HT1080 (cell line): Measurements from ENCODE around the gene PPAN. TPM values are rescaled to one million over a fixed set of nuclear protein-coding genes. Genes with fewer than 3 reads are reported as not detected.

Experiments
- DNase-seq: peaks from one replicate; pipeline ENCODE4 v3.0.0-alpha.2; 2015; ENCODE audit warnings: low read depth
- polyA plus RNA-seq, 2 experiments: library from polyadenylated mRNA; depleted of rRNA; stranded (reverse); fragments of >200 nt; gene quantifications; 2 replicates each; pipeline ENCODE4 v1.2.3, GENCODE V29; 2015
- total RNA-seq: library from RNA; depleted of rRNA; stranded (reverse); fragments of >200 nt; shearing (Covaris generic); gene quantifications from 2 replicates; pipeline ENCODE4 v1.2.3, GENCODE V29; 2014; rRNA removed

PPAN gene, protein sequence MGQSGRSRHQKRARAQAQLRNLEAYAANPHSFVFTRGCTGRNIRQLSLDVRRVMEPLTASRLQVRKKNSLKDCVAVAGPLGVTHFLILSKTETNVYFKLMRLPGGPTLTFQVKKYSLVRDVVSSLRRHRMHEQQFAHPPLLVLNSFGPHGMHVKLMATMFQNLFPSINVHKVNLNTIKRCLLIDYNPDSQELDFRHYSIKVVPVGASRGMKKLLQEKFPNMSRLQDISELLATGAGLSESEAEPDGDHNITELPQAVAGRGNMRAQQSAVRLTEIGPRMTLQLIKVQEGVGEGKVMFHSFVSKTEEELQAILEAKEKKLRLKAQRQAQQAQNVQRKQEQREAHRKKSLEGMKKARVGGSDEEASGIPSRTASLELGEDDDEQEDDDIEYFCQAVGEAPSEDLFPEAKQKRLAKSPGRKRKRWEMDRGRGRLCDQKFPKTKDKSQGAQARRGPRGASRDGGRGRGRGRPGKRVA
- total RNA-seq = 66.1 and 79.6 TPM in 2 replicates
- 49.1 TPM in 2 replicates for polyA plus RNA-seq (2015; cell fraction: cytosol; rRNA removed)
- 107 and 115 TPM in 2 replicates for polyA plus RNA-seq (2015; cell fraction: nucleus; rRNA removed)

DNA sequence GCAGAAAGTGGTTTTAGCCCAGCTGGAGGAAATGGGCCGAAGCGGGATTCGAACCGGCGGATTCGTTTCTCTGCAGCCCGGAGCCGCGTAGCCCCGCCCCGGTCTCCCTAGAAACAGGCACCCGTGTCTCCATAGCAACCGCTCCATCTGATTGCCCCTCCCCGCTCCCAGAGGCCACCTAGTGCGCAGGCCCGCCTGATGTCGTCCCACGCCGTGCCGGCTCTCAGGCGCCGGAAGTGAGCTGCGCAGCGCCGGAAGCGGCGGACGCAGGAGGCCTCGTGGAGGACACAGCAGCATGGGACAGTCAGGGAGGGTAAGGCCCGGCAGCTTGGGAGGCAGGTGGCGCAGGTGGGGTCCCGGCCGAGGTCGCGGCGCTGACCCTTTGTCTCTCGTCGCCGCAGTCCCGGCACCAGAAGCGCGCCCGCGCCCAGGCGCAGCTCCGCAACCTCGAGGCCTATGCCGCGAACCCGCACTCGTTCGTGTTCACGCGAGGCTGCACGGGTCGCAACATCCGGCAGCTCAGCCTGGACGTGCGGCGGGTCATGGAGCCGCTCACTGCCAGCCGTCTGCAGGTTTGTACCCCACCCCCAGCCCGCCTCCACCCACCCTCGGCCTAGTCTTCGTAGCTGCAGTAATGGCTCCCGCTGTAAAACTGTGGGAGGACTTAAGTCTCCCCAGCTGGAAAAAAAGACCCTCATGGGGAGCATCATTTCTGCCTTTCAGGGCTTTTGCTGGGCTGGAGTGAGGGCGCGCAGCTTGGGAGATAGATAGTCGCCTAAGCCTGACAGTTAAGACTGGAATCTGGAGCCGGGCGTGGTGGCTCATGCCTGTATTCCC, at the start of gene PPAN:
Gene PPAN, plus strand, starts transcription at position 263 of the 837 bp plus-strand sequence. Its CDS starts 33 bp downstream, at position 296.
- peak; percentile 96 for DNase-seq

DNA sequence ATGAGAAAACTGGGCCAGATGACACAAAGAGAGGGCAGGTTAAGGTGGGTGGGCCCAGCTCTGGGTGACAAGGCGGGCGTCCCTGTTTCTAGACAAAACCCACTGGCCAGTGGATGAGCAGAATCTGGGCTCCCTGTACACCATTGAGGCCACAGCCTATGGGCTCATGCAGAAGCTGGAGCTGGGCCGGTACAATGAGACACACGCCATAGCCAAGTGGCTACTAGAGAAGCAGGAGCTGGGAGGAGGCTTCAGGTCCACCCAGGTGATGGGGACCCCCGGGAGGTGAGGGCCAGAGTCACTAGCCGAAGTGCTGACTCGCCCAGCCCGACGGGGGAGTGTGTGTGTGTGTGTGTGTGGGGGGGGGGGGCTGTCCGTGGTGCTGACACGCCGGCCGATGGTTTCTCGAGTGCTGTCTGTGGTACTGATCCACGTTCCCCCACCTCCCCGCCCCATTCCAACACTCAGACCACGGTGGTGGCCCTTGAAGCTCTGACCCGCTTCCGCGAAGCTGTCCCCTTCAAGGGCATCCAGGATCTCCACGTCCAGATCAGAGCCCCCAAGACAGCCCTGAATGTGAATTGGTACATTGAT, 44.3 kb upstream of the PPAN start:
- DNase-seq = no peak

DNA sequence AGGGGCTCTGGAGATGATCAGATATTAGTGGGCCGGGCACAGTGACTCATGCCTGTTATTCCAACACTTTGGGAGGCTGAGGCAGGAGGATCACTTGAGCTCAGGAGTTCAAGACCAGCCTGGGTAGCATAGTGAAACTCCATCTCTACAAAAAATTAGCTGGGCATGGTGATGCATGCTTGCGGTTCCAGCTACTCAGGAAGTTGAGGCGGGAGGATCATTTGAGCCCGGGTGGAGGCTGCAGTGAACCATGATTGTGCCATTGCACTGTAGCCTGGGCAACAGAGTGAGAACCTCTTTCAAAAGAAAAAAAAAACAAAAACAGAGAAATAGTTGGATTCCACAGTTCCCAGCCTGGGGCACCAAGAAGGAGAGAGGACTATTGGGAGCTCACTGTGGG, 38.0 kb upstream of the PPAN start:
- peak; percentile 19 for DNase-seq

DNA sequence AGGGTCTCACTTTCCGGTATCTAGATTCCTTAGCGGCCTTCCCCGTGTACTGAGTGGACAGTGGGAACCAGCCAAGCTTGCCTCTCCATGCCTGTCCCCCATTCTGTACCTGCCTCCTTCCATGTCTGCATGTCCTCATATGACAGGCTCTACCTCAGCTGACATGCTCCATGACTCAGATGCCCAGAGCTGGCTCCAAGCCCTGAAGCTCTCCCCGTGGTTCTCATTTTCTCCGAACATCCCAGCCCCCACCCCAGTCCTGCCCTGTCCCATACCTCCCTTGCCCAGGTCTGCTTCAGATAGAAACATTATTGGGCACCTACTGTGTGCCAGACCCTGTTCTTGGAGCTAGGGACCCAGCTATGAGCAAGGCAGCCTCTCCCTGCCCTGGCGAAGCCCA, 37.1 kb upstream of the PPAN start:
- no peak for DNase-seq

DNA sequence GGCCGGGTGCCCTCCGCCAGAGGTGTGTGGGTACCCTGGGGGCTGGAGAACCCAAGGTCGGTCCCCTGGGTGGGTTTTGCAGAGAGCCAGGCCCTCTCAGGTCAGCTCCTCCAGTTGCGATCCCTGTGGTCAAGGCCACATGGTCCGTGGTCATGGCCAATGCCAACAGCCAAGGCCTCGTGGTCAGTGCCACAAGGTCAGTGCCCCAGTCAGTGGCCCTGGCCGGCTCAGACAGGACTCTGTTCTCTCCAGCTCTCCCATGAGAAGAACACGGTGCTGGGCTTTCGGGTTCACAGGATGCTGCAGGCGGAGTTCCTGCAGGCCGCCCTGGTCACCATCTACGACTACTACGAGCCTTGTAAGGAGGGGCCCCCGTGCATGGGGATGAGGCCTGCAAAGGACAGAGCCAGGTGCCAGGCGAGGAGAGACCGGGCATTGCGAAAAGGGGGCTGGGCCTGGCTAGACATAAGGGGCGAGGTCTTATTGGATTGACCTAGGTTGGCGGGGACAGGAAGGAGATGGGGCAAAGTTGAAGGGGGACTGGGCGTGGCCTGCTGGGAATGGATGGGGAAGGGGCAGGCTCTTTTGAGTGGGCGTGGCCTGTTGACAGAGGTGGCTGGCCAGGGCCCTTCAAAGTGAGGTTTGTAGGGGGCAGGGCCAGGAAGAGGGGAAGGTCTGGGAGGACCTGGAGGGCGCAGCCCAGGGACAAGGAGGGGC, 35.3 kb upstream of the PPAN start:
- no peak for DNase-seq

DNA sequence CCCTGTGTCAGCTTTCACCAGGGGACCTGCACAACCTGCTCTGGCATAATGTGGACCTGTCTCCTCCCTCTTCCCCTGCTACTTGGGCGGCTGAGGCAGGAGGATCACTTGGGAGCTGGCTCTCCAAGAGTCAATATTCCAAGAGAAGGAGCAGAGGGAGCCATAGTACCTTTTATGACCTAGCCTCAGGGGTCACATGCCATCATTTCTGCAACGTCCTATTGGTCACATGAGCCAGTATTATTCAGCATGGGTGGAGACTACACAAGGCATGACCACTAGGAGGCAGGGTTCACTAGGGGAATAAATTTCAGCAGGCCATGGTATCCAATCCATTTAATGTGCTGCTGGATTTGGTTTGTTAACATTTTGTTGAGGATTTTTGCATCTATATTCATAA, 32.0 kb upstream of the PPAN start:
- peak; percentile 27 for DNase-seq

DNA sequence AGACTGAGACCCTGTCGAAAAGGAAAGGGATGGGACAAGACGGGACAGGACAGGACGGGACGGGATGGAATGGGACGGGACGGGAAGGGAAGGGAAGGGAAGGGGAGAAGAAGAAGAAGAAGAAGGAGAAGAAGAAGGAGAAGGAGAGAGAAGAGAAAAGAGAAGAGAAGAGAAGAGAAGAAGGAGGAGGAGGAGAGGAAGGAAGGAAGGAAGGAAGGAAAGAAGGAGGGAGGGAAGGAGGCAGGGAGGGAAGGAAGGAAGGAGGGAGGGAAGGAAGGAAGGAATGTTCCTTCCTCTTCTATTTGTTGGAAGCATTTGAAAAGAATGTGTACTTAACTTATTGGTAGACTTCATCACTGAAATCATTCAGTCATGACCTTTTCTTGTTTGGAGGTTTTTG, 29.6 kb upstream of the PPAN start:
- DNase-seq = no peak

DNA sequence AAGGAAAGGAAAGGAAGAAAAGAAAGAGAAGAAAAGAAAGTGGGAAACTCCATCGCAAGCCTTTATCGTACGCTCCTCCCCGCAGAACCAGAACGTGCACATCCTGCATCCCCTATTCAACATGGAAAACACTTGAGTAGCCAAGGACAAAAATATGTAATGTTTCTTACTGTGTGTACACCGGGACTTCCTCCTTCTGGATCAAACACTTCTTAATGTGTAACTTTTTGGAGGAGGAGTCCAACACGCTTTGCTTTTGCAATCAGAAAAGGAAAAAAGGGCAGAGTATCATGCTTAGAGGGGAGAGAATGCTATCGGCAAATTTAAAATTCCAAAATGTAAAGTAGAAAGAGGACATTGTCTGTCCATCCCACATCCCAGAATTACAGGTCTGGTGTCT, 27.8 kb upstream of the PPAN start:
- DNase-seq = no peak

DNA sequence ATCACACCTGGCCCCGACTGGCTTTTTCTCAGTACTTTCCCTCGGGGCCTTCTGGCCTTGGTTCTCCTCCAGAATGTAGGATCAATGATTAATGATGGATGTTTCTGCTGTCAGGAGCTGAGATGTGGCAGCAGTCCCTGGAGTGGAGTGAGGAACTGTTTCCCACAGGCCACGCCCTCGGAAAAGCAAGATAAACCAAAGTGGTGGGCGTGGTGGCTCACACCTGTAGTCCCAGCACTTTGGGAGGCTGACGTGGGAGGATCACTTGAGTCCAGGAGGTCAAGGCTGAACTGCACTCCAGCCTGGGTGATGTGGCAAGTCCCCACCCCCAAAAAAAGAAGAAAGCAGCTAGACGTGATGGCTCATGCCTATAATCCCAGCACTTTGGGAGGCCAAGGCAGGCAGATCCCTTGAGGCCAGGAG, 27.1 kb upstream of the PPAN start:
- DNase-seq = no peak

DNA sequence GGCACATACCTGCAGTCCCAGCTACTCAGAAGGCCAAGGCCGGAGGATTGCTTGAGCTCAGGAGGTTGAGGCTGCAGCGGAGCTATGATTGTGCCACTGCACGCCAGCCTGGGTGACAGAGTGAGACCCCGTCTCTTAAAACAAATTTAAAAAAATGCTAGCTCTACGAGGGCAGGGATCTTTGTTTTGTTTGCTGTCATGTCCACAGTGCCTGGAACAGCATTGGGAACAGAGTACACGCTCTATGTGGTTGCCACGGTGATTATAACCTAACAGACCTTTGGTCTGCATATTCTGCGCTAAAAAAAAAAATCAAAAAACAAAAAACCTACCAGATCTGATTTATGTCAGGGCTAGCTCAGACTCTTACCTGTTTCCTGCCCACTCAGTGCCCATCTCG, 22.3 kb upstream of the PPAN start:
- no peak for DNase-seq

DNA sequence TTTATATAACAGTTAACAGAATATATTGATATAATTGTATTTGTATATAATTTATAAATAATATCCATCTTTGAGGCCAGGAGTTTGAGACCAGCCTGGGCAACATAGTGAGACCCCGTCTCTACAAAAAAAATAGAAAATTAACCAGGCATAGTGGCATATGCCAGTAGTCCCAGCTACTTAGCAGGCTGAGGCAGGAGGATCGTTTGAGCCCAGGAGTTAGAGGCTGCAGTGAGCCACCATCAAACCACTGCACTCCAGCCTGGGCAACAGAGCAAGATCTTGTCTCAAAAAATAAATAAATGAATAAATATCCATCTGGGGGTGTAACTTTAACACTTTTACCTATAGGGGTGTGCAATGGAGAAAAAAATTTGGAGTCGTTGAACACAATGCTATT, 21.4 kb upstream of the PPAN start:
- DNase-seq = no peak

DNA sequence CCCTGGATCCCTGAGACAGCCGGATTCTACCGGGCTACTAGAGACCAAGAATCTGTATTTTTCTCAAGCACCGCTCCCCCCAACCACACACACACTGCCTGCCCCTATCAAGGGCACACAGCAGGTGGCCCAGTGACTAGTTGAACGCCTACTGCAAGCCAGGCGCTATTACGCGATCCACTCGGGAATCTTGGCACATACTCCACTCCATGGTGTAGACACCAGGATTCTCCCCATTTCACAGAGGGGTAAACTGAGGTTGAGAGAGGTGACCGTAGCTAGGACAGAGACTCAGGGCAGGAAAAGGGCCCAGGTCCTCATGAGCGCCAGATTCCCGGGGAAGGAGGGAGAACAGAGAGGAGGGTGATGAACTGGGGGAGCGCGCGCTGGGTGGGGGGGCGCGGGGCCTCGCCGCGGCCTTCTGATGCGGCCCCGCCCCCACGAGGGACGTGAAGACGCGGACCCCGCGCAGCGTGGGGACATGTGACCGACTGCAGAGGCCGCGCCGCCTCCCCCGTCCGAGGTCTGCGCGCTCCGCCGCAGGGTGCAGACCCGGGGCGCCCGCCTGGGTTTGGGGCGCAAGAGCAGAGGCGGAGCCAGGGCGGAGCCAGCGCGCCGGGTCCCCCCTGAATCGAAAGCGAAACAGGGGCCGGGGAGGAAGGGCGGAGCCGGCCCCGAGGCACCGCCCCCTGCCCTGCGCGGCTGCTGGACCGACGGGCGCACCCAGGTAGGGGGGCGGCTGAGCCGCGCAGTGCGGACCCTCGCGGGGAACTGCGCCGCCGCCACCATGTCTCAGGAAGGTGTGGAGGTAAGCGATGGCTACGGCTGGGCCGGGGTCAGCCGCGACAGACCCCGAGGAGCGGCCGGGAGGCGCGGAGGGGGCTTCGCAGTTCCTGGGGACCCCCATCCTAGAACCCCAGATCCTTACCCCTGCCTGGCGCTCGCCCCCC, 20.2 kb upstream of the PPAN start, which contains the start of gene SHFL:
Gene SHFL, plus strand, starts transcription at position 677 of the 950 bp plus-strand sequence. Its CDS starts 111 bp downstream, at position 788.
- DNase-seq = peak; percentile 56

DNA sequence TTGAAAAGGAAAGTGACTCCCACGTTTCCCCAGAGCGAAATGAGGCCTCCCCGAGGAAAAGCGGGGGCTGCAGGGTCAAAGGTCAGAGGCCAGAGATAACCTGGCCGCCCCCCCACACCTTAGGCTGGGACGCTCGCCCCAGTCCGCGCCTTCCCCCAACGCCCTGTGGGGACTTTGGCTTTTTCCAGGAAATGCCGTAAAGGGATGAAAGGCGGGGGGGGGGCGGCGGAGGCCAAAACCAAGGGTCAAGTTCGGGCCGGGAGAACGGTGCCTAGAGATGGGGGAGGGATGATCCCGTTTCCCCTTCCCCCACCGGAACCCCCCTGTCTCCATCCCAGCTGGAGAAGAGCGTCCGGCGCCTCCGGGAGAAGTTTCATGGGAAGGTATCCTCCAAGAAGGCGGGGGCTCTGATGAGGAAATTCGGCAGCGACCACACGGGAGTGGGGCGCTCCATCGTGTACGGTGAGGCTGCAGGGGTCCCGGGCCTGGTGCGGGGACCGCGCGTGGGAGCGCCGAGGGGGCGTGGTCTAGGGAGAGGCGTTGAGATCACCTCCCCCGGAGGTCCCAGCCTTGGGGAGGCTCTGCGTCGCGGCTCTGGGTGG, 19.5 kb upstream of the PPAN start:
- no peak for DNase-seq

DNA sequence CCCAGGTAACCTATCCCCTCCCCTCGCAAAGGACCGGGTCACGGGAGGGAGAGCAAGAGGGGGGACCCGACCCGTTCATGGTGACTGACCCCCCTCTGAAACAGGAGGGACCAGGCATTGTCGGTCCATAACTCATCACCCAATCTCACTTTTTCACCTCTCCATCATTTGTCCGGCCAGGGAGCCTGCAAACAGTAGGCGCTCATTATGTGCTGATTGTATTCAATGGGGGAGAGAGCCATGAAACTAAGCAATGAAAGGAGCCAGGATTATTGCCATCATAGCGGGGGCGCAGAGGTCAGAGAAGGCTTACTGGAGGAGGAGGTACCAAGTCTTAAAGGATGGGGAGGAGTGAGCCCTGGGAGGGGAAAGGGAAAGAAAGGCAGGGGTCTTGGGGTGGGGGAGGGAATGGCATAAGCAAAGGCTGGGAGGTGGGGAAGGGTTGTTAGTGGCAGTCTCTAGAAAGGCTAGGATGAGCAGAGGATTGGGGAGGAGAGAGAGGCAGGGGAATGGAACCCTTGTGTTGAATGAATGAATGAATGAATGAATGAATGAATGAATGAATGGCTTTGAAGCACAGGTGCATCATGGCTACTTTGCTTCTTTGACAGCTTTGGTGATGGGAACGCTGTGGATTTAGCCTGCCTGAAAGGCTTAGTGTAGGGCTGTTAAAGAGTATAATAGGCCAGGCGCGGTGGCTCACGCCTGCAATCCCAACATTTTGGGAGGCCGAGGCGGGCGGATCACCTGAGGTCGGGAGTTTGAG, 18.7 kb upstream of the PPAN start:
- no peak for DNase-seq

DNA sequence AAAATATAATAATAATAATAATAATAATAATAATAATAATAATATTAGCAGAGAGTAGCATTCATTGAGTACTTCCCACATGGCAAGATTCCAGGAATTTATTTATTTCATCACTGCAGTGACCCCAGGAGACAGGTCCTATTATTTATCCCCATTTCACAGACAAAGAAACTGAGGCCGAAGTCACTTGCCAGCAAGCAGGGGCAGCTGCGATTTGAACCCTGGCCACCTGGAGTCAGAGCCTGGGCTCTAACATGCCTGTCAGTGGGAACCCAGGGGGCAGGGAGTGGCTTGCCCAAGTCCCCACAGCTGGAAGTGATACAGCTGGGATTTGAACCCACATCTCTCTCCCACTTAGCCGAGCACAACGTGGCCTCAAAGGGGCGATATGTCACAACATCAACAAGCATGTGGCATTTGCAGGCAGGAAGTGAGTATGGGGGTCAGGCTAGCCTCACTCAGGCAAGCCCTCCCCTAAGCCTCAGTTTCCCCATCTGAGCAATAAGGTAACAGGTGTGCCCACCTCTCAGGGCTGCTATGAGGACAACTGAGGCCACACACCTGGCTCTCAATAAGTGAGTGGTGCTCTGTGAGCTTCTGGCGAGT, 17.1 kb upstream of the PPAN start:
- no peak for DNase-seq

DNA sequence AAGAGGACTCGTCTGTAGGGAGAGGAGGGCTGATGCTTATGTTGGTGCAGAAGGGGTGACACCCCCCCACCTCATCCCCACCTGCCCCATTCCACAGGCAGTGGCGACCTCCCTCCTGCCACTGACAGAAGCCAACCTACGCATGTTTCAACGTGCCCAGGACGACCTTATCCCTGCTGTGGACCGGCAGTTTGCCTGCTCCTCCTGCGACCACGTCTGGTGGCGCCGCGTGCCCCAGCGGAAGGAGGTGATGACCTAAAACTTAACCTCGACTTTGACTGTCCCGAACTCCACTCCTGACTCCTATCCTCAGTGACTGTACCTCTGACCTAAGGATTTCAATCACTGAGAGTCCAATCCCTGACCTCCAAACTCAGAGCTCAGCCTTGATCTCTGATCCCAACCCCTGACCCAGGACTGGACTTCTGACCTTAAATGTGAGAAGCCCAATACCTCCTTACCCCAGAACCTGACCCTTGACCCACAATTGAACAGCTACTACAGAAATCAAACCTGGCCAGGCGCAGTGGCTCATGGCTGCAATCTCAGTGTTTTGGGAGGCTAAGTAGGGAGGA, 16.3 kb upstream of the PPAN start:
- DNase-seq = no peak

DNA sequence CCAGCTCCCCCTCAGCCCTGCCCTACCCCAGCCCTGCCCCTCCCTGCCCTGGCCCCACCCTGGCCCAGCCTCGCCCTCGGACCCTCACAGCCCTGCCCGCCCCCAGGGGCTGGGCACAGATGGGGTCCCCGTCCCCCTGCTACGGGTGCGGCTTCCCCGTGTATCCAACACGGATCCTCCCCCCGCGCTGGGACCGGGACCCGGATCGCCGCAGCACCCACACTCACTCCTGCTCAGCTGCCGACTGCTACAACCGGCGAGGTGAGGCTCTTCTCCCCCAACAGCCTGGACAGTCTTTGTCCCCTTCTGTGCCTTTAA, 14.8 kb upstream of the PPAN start:
- no peak for DNase-seq
